Activated CD4-positive, alpha-beta T cell treated with anti-CD3 and anti-CD28 coated beads for 36 hours (primary cell): Measurements from ENCODE around the gene ETNK2. TPM values are rescaled to one million over a fixed set of nuclear protein-coding genes. Genes with fewer than 3 reads are reported as not detected.

ENCODE experiments used
- ATAC-seq: fragments of 200-7000 bp; cut with Tn5 transposase; one replicate; pipeline ENCODE4 v1.10.0; 2021; ENCODE audit warnings: mild to moderate bottlenecking, moderate library complexity
- CTCF ChIA-PET: fragments of 350-600 bp; sonication (Branson Sonifier 250); formaldehyde crosslinking; loops from one replicate; lab custom pipeline; 2021; ENCODE audit warnings: antibody characterized with exemption; lab: Charles Lee
- POLR2A ChIA-PET: fragments of 350-600 bp; sonication (Branson Sonifier 250); formaldehyde crosslinking; loops from one replicate; lab custom pipeline; 2021; ENCODE audit warnings: antibody characterized with exemption, inconsistent platforms; lab: Charles Lee
- DNase-seq: peaks from one replicate; pipeline ENCODE4 v3.0.0-alpha.2; 2020
- H3K27ac Mint-ChIP-seq: one replicate; pipeline ENCODE4 v1.8.0; 2021; ENCODE audit warnings: mixed read lengths
- H3K27me3 Mint-ChIP-seq: one replicate; pipeline ENCODE4 v1.8.0; 2021; ENCODE audit warnings: mixed read lengths
- H3K36me3 Mint-ChIP-seq: one replicate; pipeline ENCODE4 v1.8.0; 2021; ENCODE audit warnings: low read depth, mixed read lengths
- H3K4me1 Mint-ChIP-seq: one replicate; pipeline ENCODE4 v1.8.0; 2021; ENCODE audit warnings: mixed read lengths
- H3K4me3 Mint-ChIP-seq: one replicate; pipeline ENCODE4 v1.8.0; 2021; ENCODE audit warnings: mild to moderate bottlenecking, moderate library complexity, mixed read lengths
- H3K9me3 Mint-ChIP-seq: one replicate; pipeline ENCODE4 v1.8.0; 2021; ENCODE audit warnings: low read depth, mixed read lengths
- intact Hi-C, 2 experiments: fragments of 100-400 bp; cut with DNase I in 1 of 2; cut with micrococcal nuclease in 1 of 2; formaldehyde crosslinking; loops; one replicate each; pipeline versions ENCODE4 v1.14.2 to v1.15.1; 2022 to 2024; cut with DNase I, micrococcal nuclease
- total RNA-seq, 2 experiments: library from RNA; stranded (reverse); gene quantifications; one replicate each; pipeline ENCODE4 v1.2.3, GENCODE V29; 2021

ETNK2 gene
- total RNA-seq, result under 1 TPM; 0.77 to 0.82 TPM

GRCh38 chr1:204151552-204152309 lies at the start of gene ETNK2:
Gene ETNK2, minus strand, starts transcription at chr1:204152044. Its CDS starts 192 bp downstream, at chr1:204151852.
- ChIA-PET POLR2A (interaction anchor here (0.6 kb wide), 1 partner anchor 148 kb away, joined by 3 read pairs; no protein-coding TSS in a partner anchor), CTCF (interaction anchor here (0.6 to 1.5 kb wide), 3 partner anchors 15 to 668 kb away, joined by 3 read pairs; no protein-coding TSS in a partner anchor)
- Mint-ChIP-seq H3K27me3 (no peaks in the 10 kb centered on the region), H3K4me3 (peak within 1 kb of the TSS; percentile 63), H3K9me3 (no peaks in the 10 kb centered on the region), H3K27ac (no peak within 1 kb of the TSS), H3K36me3 (no peaks in the 10 kb centered on the region), H3K4me1 (peaks cover 4% of the 10 kb centered on the region)
- ATAC-seq (peak; percentile 72), DNase-seq (peak; percentile 62)
- intact Hi-C loops, result loop anchor here in 1 of 2 experiments (1.0 kb wide), 1 partner anchor 290 kb away; the partner anchor contains the start of gene SNRPE

- no peak for DNase-seq
- CTCF ChIA-PET, result interaction anchor here (1.4 to 2.9 kb wide), 2 partner anchors 13 to 39 kb away, joined by 3 to 9 read pairs; partner anchors contain the start of gene GOLT1A
- Mint-ChIP-seq H3K27ac (no peak overlapping the region), H3K36me3 (no peaks in the 10 kb centered on the region), H3K4me3 (no peak overlapping the region), H3K9me3 (no peaks in the 10 kb centered on the region), H3K27me3 (peaks cover 17% of the 10 kb centered on the region), H3K4me1 (peaks cover 8% of the 10 kb centered on the region)
- POLR2A ChIA-PET, result no interaction called here
- no peak for ATAC-seq
- intact Hi-C loops, result no loop called here
These were observed 49.6 kb upstream of the ETNK2 start for GRCh38 chr1:204201348-204202040.

- no peak overlapping the region for H3K4me3 Mint-ChIP-seq
- CTCF ChIA-PET, result interaction anchor here (0.5 to 1.5 kb wide), 3 partner anchors 14 to 37 kb away, joined by 3 to 5 read pairs (median 3); partner anchors contain the start of gene GOLT1A
- POLR2A ChIA-PET, result no interaction called here
- intact Hi-C loops, result no loop called here
- no peaks in the 10 kb centered on the region for H3K9me3 Mint-ChIP-seq
- H3K4me1 Mint-ChIP-seq, result peaks cover 4% of the 10 kb centered on the region
- ATAC-seq (no peak), DNase-seq (no peak)
- peaks cover 4% of the 10 kb centered on the region for H3K27me3 Mint-ChIP-seq
- no peaks in the 10 kb centered on the region for H3K36me3 Mint-ChIP-seq
- no peak overlapping the region for H3K27ac Mint-ChIP-seq
These were observed 47.7 kb upstream of the ETNK2 start for GRCh38 chr1:204199579-204199978.

- ATAC-seq (no peak), DNase-seq (no peak)
- Mint-ChIP-seq H3K27ac (no peak overlapping the region), H3K36me3 (no peaks in the 10 kb centered on the region), H3K4me1 (peaks cover 6% of the 10 kb centered on the region), H3K27me3 (no peaks in the 10 kb centered on the region), H3K9me3 (no peaks in the 10 kb centered on the region), H3K4me3 (no peak overlapping the region)
- ChIA-PET POLR2A (interaction anchor here (0.7 kb wide), 1 partner anchor 164 kb away, joined by 3 read pairs; no protein-coding TSS in a partner anchor), CTCF (interaction anchor here (0.8 to 1.5 kb wide), 4 partner anchors 9 to 36 kb away, joined by 3 to 5 read pairs (median 4); partner anchors contain the start of gene GOLT1A)
- intact Hi-C loops, result no loop called here
These were observed 46.8 kb upstream of the ETNK2 start for GRCh38 chr1:204198348-204199340.

GRCh38 chr1:204197068-204197467 lies 45.2 kb upstream of the ETNK2 start:
- no peak for DNase-seq
- H3K36me3 Mint-ChIP-seq, result no peaks in the 10 kb centered on the region
- peaks cover 3% of the 10 kb centered on the region for H3K27me3 Mint-ChIP-seq
- H3K4me3 Mint-ChIP-seq, result no peak overlapping the region
- peaks cover 6% of the 10 kb centered on the region for H3K4me1 Mint-ChIP-seq
- no peak for ATAC-seq
- CTCF ChIA-PET, result interaction anchor here (1.3 kb wide), 1 partner anchor 10 kb away, joined by 7 read pairs; no protein-coding TSS in a partner anchor
- POLR2A ChIA-PET, result no interaction called here
- H3K27ac Mint-ChIP-seq, result no peak overlapping the region
- intact Hi-C loops, result no loop called here
- H3K9me3 Mint-ChIP-seq, result no peaks in the 10 kb centered on the region

- POLR2A ChIA-PET, result no interaction called here
- intact Hi-C loops, result no loop called here
These were observed 44.4 kb upstream of the ETNK2 start, which contains the start of gene KISS1 for GRCh38 chr1:204196068-204196795. Gene KISS1, minus strand, starts transcription at chr1:204196491. Its CDS starts 3,615 bp downstream, at chr1:204192876.

GRCh38 chr1:204194771-204195170 lies 42.9 kb upstream of the ETNK2 start:
- Mint-ChIP-seq H3K27me3 (peaks cover 13% of the 10 kb centered on the region), H3K27ac (no peak overlapping the region), H3K9me3 (no peaks in the 10 kb centered on the region), H3K36me3 (no peaks in the 10 kb centered on the region), H3K4me3 (no peak overlapping the region), H3K4me1 (peaks cover 10% of the 10 kb centered on the region)
- CTCF ChIA-PET, result interaction anchor here (0.6 to 1.3 kb wide), 2 partner anchors 35 to 75 kb away, joined by 3 to 4 read pairs; no protein-coding TSS in a partner anchor
- ATAC-seq, result no peak
- intact Hi-C loops, result no loop called here
- POLR2A ChIA-PET, result no interaction called here
- no peak for DNase-seq

More at GRCh38 chr1:204196068-204196795, 44.4 kb upstream of the ETNK2 start, which contains the start of gene KISS1:
- peaks cover 6% of the 10 kb centered on the region for H3K4me1 Mint-ChIP-seq
- ATAC-seq, result no peak
- no peak within 1 kb of the TSS for H3K27ac Mint-ChIP-seq
- no peaks in the 10 kb centered on the region for H3K36me3 Mint-ChIP-seq
- no peaks in the 10 kb centered on the region for H3K9me3 Mint-ChIP-seq
- CTCF ChIA-PET, result interaction anchor here (0.7 to 1.3 kb wide), 2 partner anchors 11 to 752 kb away, joined by 3 to 7 read pairs; no protein-coding TSS in a partner anchor
- H3K4me3 Mint-ChIP-seq, result no peak within 1 kb of the TSS
- H3K27me3 Mint-ChIP-seq, result peaks cover 6% of the 10 kb centered on the region
- DNase-seq, result no peak

- POLR2A ChIA-PET, result no interaction called here
- peaks cover 16% of the 10 kb centered on the region for H3K4me1 Mint-ChIP-seq
- no peak overlapping the region for H3K4me3 Mint-ChIP-seq
These were observed 42.2 kb upstream of the ETNK2 start for GRCh38 chr1:204194080-204194479.

GRCh38 chr1:204192589-204193352 lies 40.9 kb upstream of the ETNK2 start:
- peaks cover 27% of the 10 kb centered on the region for H3K27me3 Mint-ChIP-seq

More at GRCh38 chr1:204194080-204194479, 42.2 kb upstream of the ETNK2 start:
- ATAC-seq, result no peak
- Mint-ChIP-seq H3K36me3 (no peaks in the 10 kb centered on the region), H3K27me3 (peaks cover 19% of the 10 kb centered on the region), H3K27ac (no peak overlapping the region), H3K9me3 (no peaks in the 10 kb centered on the region)
- no peak for DNase-seq
- CTCF ChIA-PET, result interaction anchor here (0.6 to 1.3 kb wide), 4 partner anchors 12 to 1189 kb away, joined by 3 to 4 read pairs (median 4); no protein-coding TSS in a partner anchor
- intact Hi-C loops, result no loop called here

More at GRCh38 chr1:204192589-204193352, 40.9 kb upstream of the ETNK2 start:
- ATAC-seq (no peak), DNase-seq (no peak)
- Mint-ChIP-seq H3K4me1 (peaks cover 16% of the 10 kb centered on the region), H3K27ac (no peak overlapping the region), H3K9me3 (no peaks in the 10 kb centered on the region), H3K4me3 (no peak overlapping the region), H3K36me3 (no peaks in the 10 kb centered on the region)
- ChIA-PET POLR2A (no interaction called here), CTCF (interaction anchor here (0.6 to 3.0 kb wide), 7 partner anchors 14 to 327 kb away, joined by 3 to 17 read pairs (median 3); no protein-coding TSS in a partner anchor)
- intact Hi-C loops, result no loop called here
